Fibroblast of villous mesenchyme (primary cell): Measurements from ENCODE around the gene ANGPTL8. TPM values are rescaled to one million over a fixed set of nuclear protein-coding genes. Genes with fewer than 3 reads are reported as not detected.

ENCODE experiments used
- DNase-seq: peaks from one replicate; pipeline ENCODE4 v3.0.0-alpha.2; 2010; ENCODE audit warnings: low read depth
- H3K4me3 ChIP-seq: 2 replicates; pipeline ENCODE4 v1.5.1; 2011; ENCODE audit warnings: low read depth, mild to moderate bottlenecking, low read length
- CTCF ChIP-seq: IDR thresholded peaks from 2 replicates; pipeline ENCODE4 v1.5.1; 2012; ENCODE audit warnings: low read depth, mild to moderate bottlenecking, low read length; ENCODE audit not compliant: insufficient read depth
- total RNA-seq: library from RNA; depleted of rRNA; stranded (reverse); fragments of >200 nt; gene quantifications from 2 replicates; pipeline ENCODE4 v1.2.3, GENCODE V29; 2012

The ANGPTL8 gene
- total RNA-seq, 1 donor, result not detected

GRCh38 chr19:11247934-11248333 is 8.5 kb downstream of the ANGPTL8 start:
- no peak for TF ChIP-seq CTCF
- no peak for DNase-seq
- H3K4me3 ChIP-seq, result no peak overlapping the region

GRCh38 chr19:11248852-11249251 is 9.4 kb downstream of the ANGPTL8 start:
- no peak for TF ChIP-seq CTCF
- H3K4me3 ChIP-seq, result no peak overlapping the region
- DNase-seq, result no peak

GRCh38 chr19:11251217-11251616 is 11.8 kb downstream of the ANGPTL8 start:
- TF ChIP-seq CTCF, result no peak
- no peak for DNase-seq
- H3K4me3 ChIP-seq, result no peak overlapping the region

- TF ChIP-seq CTCF, result no peak
- DNase-seq, result no peak
- H3K4me3 ChIP-seq, result no peak overlapping the region
Measured at GRCh38 chr19:11251650-11252314, 12.4 kb downstream of the ANGPTL8 start.

GRCh38 chr19:11252665-11253355 is 13.4 kb downstream of the ANGPTL8 start:
- no peak overlapping the region for H3K4me3 ChIP-seq
- no peak for TF ChIP-seq CTCF
- no peak for DNase-seq

- no peak for TF ChIP-seq CTCF
- no peak for DNase-seq
- H3K4me3 ChIP-seq, result no peak overlapping the region
Measured at GRCh38 chr19:11254666-11255065, 15.2 kb downstream of the ANGPTL8 start.

GRCh38 chr19:11256189-11256588 is 16.8 kb downstream of the ANGPTL8 start:
- no peak for TF ChIP-seq CTCF
- DNase-seq, result peak; percentile 55
- no peak overlapping the region for H3K4me3 ChIP-seq
